GM18861 (cell line): ENCODE results near the gene PLCB2.

ENCODE experiments used
- ATAC-seq: cut with Tn5 transposase; IDR thresholded peaks from one replicate; pipeline ENCODE4 v1.9.1; 2021; ENCODE audit not compliant: unreplicated experiment

PLCB2 gene

GRCh38 chr15:40328176-40328575 is 20.4 kb upstream of the PLCB2 start:
- ATAC-seq: no peak

- ATAC-seq: no peak
These were observed 19.7 kb upstream of the PLCB2 start for GRCh38 chr15:40327457-40327856.

GRCh38 chr15:40325700-40326099 is 18.0 kb upstream of the PLCB2 start:
- ATAC-seq: no peak

DNA sequence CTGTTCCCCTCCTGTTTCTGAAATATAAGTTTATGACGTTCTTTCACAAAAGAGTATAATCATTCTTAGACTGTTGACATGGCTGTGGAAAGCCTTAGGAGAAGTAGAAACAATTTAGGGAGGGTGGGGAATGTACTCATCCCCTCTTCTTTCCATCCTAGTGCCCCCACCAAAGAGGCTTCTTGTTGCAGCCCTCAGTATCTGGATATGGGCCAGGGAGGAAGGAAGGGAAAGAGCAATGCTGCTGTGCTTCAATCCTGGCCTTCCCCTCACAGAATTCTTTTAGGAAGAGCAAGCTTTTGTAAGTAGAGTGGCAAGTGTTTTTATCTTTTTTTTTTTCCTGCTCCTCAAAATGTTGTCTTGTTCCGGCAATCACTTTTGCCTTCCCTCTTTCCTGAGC is 17.5 kb upstream of the PLCB2 start:
- no peak for ATAC-seq

GRCh38 chr15:40323953-40324937 is 16.5 kb upstream of the PLCB2 start:
- peak; percentile 1 for ATAC-seq

DNA sequence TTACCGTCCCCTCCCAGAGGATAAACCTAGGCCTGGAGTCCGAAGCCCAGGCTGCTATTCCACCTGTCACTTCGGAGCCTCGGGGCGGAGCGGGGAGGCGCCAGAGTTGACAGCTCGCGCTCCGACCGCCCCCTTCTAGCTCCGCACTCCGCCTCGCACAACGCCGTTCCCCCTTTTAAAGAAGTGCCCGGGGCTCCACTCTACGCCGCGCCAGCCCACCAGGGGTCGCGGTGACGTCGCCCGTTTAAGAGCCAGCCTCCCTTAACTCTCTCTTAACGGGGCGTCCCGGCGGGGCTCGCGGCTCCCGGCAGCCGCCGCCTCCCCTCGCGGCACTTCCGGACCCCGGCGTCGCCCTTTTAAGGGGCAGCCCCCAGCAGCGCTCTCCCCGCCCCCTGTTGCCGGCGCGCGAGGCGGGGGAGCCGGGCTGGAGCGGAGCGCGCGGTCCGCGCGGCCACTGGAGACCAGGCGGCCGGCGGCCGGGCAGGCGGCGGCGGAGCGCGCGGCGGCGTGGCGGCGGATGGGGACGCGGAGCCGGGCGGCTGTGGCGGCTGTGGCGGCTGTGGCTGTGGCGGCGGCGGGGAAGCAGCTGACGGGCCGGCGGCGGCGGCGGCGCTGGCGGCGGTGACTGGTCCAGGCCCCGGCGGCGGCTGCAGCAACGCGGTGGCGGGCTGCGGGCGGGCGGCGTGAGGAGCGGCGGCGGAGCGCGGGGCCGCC is 15.7 kb upstream of the PLCB2 start, which contains the start of gene INAFM2:
Gene INAFM2 (plus strand): TSS at position 454 of the 714 bp plus-strand sequence. CDS start 364 bp downstream, outside the sequence.
- ATAC-seq: peak; percentile 85

DNA sequence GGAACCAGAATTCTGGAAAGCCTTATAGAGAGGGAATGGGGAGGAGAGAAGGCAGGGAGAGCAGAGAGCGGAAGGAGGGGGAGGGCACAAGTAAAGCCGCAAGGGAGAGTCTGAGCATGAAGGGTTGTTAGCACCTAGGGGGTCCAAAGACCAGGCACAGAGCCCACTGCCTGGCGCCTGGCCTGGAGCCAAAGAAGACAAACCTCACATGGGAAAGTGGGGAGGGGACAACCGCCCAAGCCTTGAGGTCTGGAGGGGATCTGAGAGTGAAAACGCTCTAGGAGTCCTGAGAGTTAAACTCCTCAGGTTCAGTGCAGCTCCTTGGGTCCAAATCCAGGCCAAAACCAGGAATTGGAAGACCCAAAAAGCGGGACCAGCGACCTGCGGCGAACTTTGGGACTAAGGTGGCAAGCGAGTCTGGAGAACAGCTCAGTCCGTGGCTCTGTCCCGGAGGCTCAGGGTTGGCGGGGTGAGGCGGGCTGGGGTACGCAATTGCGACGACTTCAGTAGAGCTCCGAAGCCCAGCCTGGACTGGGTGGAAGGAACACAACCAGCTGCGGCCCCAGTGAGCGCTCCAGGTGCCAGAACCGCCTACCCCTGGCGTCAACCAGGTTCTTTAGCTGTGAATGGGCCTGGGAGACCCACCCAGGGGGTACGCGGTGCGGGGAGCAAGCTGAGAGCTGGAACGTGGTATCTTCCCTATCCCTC is 14.9 kb upstream of the PLCB2 start:
- ATAC-seq: no peak

- no peak for ATAC-seq
These were observed 13.2 kb upstream of the PLCB2 start for GRCh38 chr15:40320931-40321371.

DNA sequence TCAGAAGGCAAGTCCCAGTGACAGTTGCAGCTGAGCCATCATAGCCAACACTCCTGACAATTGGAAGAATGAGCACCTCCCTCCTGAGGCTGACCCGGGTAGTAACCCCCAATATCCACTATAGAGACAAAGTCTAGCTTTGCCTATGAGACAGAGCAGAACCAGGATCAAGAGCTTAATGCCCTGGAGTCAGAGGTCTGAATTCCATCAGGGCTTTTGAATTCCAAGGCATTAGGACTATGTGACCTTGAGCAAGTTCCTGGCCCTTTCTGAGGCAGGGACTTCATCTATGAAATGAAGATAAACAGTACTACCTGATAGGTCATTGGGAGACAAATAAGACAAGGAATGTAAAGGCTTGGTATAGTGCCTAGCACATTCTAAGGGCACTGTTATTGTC is 12.7 kb upstream of the PLCB2 start:
- no peak for ATAC-seq

DNA sequence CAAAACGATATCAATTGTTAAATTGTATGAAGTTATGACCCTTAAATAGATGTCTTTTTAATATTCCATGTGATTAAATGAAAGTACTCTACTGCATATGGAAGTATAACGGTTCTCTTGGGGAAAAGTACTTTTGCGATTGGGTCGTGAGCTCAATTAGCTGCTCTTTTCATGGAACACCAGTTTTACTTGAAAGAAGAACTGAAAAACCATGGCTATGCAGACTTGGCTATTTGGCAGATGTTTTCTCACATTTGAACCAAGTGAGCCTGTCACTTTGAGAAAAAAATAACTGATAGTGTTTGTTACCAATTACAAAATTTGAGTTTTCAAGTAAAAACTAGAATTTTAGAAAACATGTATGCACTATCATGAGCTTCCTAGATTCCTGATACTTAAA is 9.8 kb upstream of the PLCB2 start:
- no peak for ATAC-seq

DNA sequence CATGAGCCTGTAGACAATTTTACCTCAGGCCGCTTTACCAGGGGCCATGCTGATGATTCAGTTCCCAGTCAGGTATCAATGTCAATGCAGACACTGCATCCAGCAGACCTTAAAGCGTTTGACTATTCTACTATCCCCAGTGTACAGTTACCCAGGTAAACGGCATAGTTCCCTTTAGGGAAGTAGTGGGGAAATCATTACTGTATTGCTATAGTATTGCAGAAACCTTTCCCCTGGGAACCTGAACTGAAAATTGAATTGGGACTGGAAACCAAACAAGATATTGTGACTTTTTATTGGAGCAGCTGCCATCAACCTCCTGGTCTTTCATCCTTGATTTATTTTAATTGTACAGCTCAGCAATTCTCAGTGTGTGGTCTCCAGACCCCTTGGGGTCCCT is 9.2 kb upstream of the PLCB2 start:
- ATAC-seq: no peak

DNA sequence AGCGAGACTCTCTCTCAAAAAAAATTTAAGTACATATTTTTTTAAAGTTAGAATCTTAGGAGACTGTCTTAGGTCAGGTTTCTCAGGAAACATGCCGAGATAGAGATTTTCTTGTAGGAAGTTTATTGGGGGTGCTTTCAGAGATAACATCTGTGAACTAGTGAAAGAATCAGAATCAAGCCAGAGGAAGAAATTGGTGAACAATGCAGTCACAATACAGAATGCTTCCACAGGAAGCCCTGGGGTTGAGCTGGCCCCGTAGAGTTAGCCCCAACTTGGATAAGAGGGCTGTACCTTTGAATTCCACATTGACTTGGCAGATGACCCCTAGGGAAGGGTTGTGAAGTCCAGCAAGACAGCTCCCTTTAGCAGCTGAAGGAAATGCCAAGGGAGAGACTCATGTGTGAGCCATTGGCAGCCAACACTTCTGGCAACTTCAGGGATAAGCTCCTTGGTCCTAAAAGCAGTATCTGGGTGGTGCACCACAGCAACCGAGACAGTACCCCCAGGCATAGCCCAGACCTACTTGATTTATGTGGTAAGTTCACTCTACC is 7.1 kb upstream of the PLCB2 start:
- ATAC-seq: no peak

GRCh38 chr15:40313531-40314398 is 6.0 kb upstream of the PLCB2 start:
- ATAC-seq: no peak

DNA sequence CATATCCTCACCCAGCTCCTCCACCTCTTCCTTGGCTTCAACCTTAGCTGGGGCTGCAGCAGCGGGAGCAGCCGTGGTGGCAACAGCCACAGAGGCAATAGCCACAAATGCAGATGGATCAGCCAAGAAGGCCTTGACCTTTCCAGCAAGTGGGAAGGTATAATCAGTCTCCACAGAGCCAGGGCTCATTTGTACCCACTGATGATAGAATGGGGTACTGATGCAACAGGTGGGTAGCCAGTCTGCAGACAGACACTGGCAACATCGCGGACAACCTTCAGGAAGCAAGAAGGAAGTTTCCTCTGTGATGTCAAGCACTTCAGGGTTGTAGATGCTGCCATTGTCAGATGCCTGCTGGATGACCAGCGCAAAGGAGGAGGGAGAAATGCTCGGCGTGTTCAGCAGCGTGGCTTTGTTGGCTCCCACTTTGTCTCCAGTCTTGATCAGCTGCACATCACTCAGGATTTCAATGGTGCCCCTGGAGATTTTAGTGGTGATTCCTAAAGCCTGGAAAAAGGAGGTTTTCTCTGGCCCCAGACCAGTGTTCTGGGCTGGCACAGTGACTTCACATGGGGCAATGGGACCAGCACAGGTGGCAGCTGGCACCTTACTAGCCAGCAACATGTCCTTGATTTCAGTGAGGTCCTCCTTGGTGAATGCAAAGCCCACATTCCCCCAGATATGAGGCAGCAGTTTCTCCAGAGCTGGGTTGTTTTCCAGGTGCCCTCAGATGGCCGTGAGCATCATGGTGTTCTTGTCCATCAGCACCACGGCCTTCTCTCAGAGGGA is 4.8 kb upstream of the PLCB2 start:
- no peak for ATAC-seq

- no peak for ATAC-seq
These were observed 3.3 kb upstream of the PLCB2 start for GRCh38 chr15:40310993-40311392.

GRCh38 chr15:40310001-40310959 is 2.5 kb upstream of the PLCB2 start:
- no peak for ATAC-seq

- no peak for ATAC-seq
These were observed 1.7 kb upstream of the PLCB2 start for GRCh38 chr15:40309344-40309862.

DNA sequence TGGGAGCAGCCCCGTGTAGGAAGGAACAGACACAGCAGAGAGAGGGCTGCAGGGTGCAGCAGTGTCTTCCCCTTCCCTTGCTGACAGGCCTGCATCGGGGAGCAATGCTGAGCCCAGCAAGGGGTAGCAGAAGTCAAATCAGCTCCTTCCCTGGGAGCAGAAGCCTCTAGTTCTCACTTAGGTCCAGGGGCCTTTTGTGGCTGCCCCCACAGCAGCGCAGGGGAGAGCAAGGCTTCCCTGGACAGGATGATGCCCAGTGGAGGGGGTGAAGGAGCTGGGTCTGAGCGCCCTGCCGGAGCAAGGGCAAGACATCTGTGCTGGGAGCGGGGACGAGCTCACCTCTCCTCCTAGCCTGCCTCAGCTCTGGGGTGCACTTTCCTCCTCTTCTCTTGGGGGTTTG is 827 bp downstream of the PLCB2 start:
- ATAC-seq: no peak
